ENCODE results near the gene ADGRG3.

Gene ADGRG3

GRCh38 chr16:57630931-57631845 is 36.9 kb upstream of the ADGRG3 start:
- no peak for DNase-seq

GRCh38 chr16:57632568-57632967 is 35.5 kb upstream of the ADGRG3 start:
- no peak for DNase-seq

GRCh38 chr16:57633383-57634064 is 34.6 kb upstream of the ADGRG3 start:
- DNase-seq = no peak

- DNase-seq = no peak
Observed at GRCh38 chr16:57634171-57634570, 33.9 kb upstream of the ADGRG3 start.

- no peak for DNase-seq
Observed at GRCh38 chr16:57635266-57636097, 32.6 kb upstream of the ADGRG3 start.

GRCh38 chr16:57636184-57636583 is 31.9 kb upstream of the ADGRG3 start:
- no peak for DNase-seq

- DNase-seq = no peak
Observed at GRCh38 chr16:57637020-57637419, 31.1 kb upstream of the ADGRG3 start.

- no peak for DNase-seq
Observed at GRCh38 chr16:57637424-57637823, 30.7 kb upstream of the ADGRG3 start.

- DNase-seq = no peak
Observed at GRCh38 chr16:57637965-57638364, 30.1 kb upstream of the ADGRG3 start.

- DNase-seq = no peak
Observed at GRCh38 chr16:57638381-57638780, 29.7 kb upstream of the ADGRG3 start.

GRCh38 chr16:57639172-57639887 is 28.8 kb upstream of the ADGRG3 start:
- peak in 1 of 2 donors; percentile 34 for DNase-seq

- DNase-seq = no peak
Observed at GRCh38 chr16:57640185-57640584, 27.9 kb upstream of the ADGRG3 start.

- DNase-seq = no peak
Observed at GRCh38 chr16:57640612-57641011, 27.5 kb upstream of the ADGRG3 start.

GRCh38 chr16:57642160-57643135 is 25.7 kb upstream of the ADGRG3 start:
- DNase-seq = no peak

- no peak for DNase-seq
Observed at GRCh38 chr16:57643147-57643874, 24.8 kb upstream of the ADGRG3 start.

GRCh38 chr16:57643910-57644309 is 24.2 kb upstream of the ADGRG3 start:
- no peak for DNase-seq

GRCh38 chr16:57644383-57645014 is 23.6 kb upstream of the ADGRG3 start:
- no peak for DNase-seq

GRCh38 chr16:57645169-57645568 is 22.9 kb upstream of the ADGRG3 start:
- no peak for DNase-seq

- DNase-seq = no peak
Observed at GRCh38 chr16:57645691-57646387, 22.3 kb upstream of the ADGRG3 start.
